Ovary (tissue), 3 donors: ENCODE results near the gene THRB.

ENCODE experiments used
- CTCF ChIP-seq, 3 donors: fragments of 450-650 bp in 2 of 3; fragments of 200-600 bp in 1 of 3; IDR thresholded peaks; one replicate each; pipeline versions ENCODE4 v1.5.1 to v1.8.0; 2016 to 2022; ENCODE audit warnings: antibody characterized with exemption in 3 of 3, mild to moderate bottlenecking in 1 of 3
- EP300 ChIP-seq: sonication (generic); formaldehyde crosslinking; IDR thresholded peaks from one replicate; pipeline ENCODE4 v1.6.1; 2017; ENCODE audit warnings: antibody characterized with exemption
- POLR2A ChIP-seq: fragments of 450-650 bp; IDR thresholded peaks from one replicate; pipeline ENCODE4 v1.6.1; 2017; ENCODE audit warnings: antibody characterized with exemption, mild to moderate bottlenecking, moderate library complexity
- donor health status: DM: no; HTN: no; CAD: no.

GRCh38 chr3:24202071-24202470 lies 292.6 kb downstream of the THRB start:
- TF ChIP-seq CTCF (IDR thresholded peaks at IDR 0.05) (no peak), POLR2A (no peak), EP300 (no peak)
